AG04450 (cell line): ENCODE data around the gene OSBPL8. TPM values are rescaled to one million over a fixed set of nuclear protein-coding genes. Genes with fewer than 3 reads are reported as not detected.

Experiments
- CTCF ChIA-PET: fragments of 300-600, 350-600 bp; formaldehyde crosslinking; extraction: SDS; loops from one replicate; lab custom pipeline; 2022; ENCODE audit warnings: antibody characterized with exemption, inconsistent platforms; lab: Charles Lee
- POLR2A ChIA-PET: fragments of 350-600 bp; formaldehyde crosslinking; extraction: SDS; loops from one replicate; lab custom pipeline; 2021; ENCODE audit warnings: antibody characterized with exemption, inconsistent platforms; lab: Yijun Ruan, JAX
- DNase-seq: peaks from one replicate; pipeline ENCODE4 v3.0.0-alpha.2; 2011; ENCODE audit warnings: low read depth, low spot score
- H3K27ac ChIP-seq: one replicate; pipeline ENCODE4 v1.5.1; 2012; ENCODE audit warnings: low read depth, low read length, control low read depth
- H3K27me3 ChIP-seq: one replicate; pipeline ENCODE4 v1.6.0; 2012; ENCODE audit warnings: low read length; ENCODE audit not compliant: control insufficient read depth, insufficient read depth
- H3K4me3 ChIP-seq: 2 replicates; pipeline ENCODE4 v1.5.1; 2011; ENCODE audit warnings: mild to moderate bottlenecking, low read depth, low read length, control low read depth
- H3K9me3 ChIP-seq: 2 replicates; pipeline ENCODE4 v1.5.1; 2012; ENCODE audit warnings: low read length; ENCODE audit not compliant: control insufficient read depth, insufficient read depth
- CTCF ChIP-seq: IDR thresholded peaks from 2 replicates; pipeline ENCODE4 v1.5.1; 2011; ENCODE audit warnings: low read depth, low read length, control low read depth, inconsistent platforms
- polyA plus RNA-seq: library from polyadenylated mRNA; depleted of rRNA; stranded (reverse); fragments of >200 nt; gene quantifications from 2 replicates; pipeline ENCODE4 v1.2.3, GENCODE V29; 2011

Gene OSBPL8
- polyA plus RNA-seq, 1 experiment: 64.5 TPM

- no peaks in the 10 kb centered on the region for H3K9me3 ChIP-seq
- no peak overlapping the region for H3K27ac ChIP-seq
- no peak for DNase-seq
- no peaks in the 10 kb centered on the region for H3K27me3 ChIP-seq
- no peak overlapping the region for H3K4me3 ChIP-seq
- ChIA-PET POLR2A (interaction anchor here (0.6 kb wide), 2 partner anchors 15 to 26 kb away, joined by 3 read pairs; no protein-coding TSS in a partner anchor), CTCF (interaction anchor here (1.3 kb wide), 1 partner anchor 48 kb away, joined by 4 read pairs; no protein-coding TSS in a partner anchor)
- no peak for TF ChIP-seq CTCF
Observed at GRCh38 chr12:76407710-76408109, 151.9 kb downstream of the OSBPL8 start.

DNA sequence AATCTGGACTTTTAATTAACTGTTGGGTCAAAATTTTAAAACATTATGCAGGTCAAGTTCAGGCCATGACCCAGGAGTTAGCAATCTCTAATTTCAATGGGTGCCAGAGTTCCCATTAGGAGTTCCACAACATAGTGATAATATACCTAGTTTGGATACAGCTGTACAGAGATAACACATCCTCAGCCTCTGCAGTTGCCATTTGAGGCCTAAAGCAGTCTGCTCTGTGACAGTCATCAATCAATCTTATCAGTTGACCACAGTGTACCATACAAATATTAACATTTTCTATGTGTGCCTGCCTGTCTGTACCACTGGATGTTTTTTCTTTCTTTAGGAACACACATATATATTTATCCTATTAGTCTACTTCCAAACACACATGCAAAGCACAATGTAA lies 157.3 kb downstream of the OSBPL8 start:
- POLR2A ChIA-PET: no interaction called here
- Histone ChIP-seq H3K9me3 (no peaks in the 10 kb centered on the region), H3K27me3 (no peaks in the 10 kb centered on the region), H3K27ac (no peak overlapping the region), H3K4me3 (no peak overlapping the region)
- CTCF ChIA-PET: no interaction called here
- DNase-seq: no peak
- no peak for TF ChIP-seq CTCF

DNA sequence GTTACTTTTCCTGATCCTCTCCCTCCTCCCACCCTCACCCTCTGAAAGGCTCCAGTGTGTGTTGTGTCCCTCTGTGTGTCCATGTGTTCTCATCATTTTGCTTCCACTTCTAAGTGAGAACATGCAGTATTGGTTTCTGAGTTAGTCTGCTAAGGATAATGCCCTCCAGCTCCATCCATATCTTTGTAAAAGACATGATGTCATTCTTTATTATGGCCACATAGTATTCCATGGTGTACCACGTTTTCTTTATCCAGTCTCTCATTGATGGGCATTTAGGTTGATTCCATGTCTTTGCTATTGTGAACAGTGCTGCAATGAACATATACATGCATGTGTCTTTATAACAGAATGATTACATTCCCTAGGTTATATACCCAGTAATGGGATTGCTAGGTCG lies 159.4 kb downstream of the OSBPL8 start:
- no peak overlapping the region for H3K4me3 ChIP-seq
- POLR2A ChIA-PET: no interaction called here
- no peaks in the 10 kb centered on the region for H3K9me3 ChIP-seq
- H3K27me3 ChIP-seq: no peaks in the 10 kb centered on the region
- DNase-seq: no peak
- CTCF ChIA-PET: no interaction called here
- H3K27ac ChIP-seq: no peak overlapping the region
- TF ChIP-seq CTCF: no peak

GRCh38 chr12:76399040-76399439 lies 160.5 kb downstream of the OSBPL8 start:
- Histone ChIP-seq H3K27me3 (no peaks in the 10 kb centered on the region), H3K9me3 (no peaks in the 10 kb centered on the region), H3K4me3 (no peak overlapping the region), H3K27ac (no peak overlapping the region)
- CTCF ChIA-PET: no interaction called here
- no peak for TF ChIP-seq CTCF
- POLR2A ChIA-PET: no interaction called here
- no peak for DNase-seq

- ChIA-PET POLR2A (no interaction called here), CTCF (no interaction called here)
- Histone ChIP-seq H3K27ac (no peak overlapping the region), H3K27me3 (no peaks in the 10 kb centered on the region), H3K4me3 (no peak overlapping the region), H3K9me3 (no peaks in the 10 kb centered on the region)
- no peak for DNase-seq
- TF ChIP-seq CTCF: no peak
Observed at GRCh38 chr12:76398106-76398505, 161.5 kb downstream of the OSBPL8 start.
